GM12864 (cell line): ENCODE measurements around the gene TMEM63C.

ENCODE experiments used
- DNase-seq: peaks from one replicate; pipeline ENCODE4 v3.0.0-alpha.2; 2011; ENCODE audit warnings: low read depth
- H3K4me3 ChIP-seq: 2 replicates; pipeline ENCODE4 v1.5.1; 2011; ENCODE audit warnings: mild to moderate bottlenecking, low read depth, low read length, control low read depth
- CTCF ChIP-seq: IDR thresholded peaks from 2 replicates; pipeline ENCODE4 v1.5.1; 2011; ENCODE audit warnings: low read depth, mild to moderate bottlenecking, moderate library complexity, low read length, control low read depth, inconsistent platforms; ENCODE audit errors: missing control alignments

Gene TMEM63C

DNA sequence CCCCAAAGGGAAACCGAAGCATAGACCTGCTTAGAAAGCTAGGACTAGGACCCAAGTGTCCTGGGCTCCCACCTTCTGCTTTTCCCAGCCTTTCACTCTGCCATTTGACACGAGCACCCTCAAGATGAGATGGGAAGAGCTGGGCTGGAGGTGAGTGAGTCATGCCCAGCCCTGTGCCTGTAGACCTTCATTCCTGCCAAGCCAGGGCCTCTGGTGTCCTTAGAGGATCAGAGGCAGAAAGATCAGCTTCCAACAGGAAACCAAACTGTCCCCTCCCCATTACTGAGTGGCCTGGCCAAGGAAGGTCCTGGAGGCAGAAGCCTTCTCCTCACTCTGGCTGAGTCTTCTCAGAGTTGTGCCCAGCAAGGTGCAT is 3.5 kb downstream of the TMEM63C start:
- no peak overlapping the region for H3K4me3 ChIP-seq
- no peak for DNase-seq
- no peak for TF ChIP-seq CTCF

GRCh38 chr14:77186911-77187648 is 5.5 kb downstream of the TMEM63C start:
- DNase-seq, result no peak
- TF ChIP-seq CTCF, result no peak
- no peak overlapping the region for H3K4me3 ChIP-seq

GRCh38 chr14:77187649-77188012 is 6.0 kb downstream of the TMEM63C start:
- DNase-seq, result no peak
- TF ChIP-seq CTCF, result no peak
- H3K4me3 ChIP-seq, result no peak overlapping the region

- TF ChIP-seq CTCF, result no peak
- no peak overlapping the region for H3K4me3 ChIP-seq
- DNase-seq, result no peak
These were observed 7.9 kb downstream of the TMEM63C start for GRCh38 chr14:77189479-77189878.

DNA sequence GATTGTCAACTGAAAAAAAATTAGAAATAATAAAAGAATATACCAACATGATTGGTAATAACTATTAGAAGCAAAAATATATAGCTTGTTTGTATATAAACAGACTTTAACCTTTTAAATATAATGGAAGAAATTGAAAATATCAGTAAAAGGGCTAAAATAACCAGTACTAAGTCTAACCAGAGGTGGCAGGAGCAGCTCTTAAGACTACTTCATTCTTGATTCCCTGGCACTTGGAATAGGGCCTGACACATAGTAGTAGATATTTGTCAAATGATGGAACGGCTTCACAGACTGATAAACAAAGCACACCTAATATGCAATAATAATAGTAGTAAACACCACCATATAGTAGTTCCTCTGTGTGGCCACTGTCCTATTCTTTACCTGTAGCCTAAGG is 9.4 kb downstream of the TMEM63C start:
- DNase-seq, result no peak
- no peak overlapping the region for H3K4me3 ChIP-seq
- TF ChIP-seq CTCF, result no peak

DNA sequence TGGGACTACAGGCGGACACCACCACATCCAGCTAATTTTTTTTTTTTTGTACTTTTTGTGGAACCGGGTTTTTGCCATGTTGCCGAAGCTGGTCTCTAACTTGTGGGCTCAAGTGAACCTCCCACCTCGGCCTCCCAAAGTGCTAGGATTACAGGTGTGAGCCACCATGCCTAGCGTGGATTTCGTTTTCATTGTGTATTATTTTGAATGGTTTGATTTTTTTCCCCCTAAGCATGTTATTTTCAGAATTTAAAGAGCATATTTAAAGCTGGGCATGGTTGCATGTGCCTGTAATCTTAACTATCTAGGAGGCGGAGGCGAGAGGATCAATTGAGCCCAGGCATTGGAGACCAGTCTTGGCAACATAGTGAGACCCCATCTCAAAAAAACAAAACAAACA is 13.1 kb downstream of the TMEM63C start:
- TF ChIP-seq CTCF, result no peak
- no peak overlapping the region for H3K4me3 ChIP-seq
- DNase-seq, result no peak

DNA sequence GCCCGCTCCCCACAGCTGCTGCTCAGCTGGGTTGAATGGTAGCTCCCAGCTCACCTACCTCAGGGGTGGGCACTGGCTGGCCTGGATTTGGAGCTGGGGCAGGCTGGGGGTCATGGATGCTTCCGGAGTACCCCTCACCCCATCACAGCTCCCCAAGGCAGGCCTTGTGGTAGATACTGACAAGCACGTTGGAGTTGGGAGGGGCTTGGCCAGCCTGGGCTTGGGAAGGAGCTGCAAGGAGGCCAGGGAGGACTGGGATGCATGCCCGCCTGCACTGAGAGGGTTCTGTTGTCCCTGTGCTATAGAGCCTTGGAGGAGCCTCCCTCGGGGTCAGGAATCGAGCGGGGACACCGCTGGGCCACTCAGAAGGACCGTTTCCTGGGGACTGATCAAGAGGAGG is 14.2 kb downstream of the TMEM63C start:
- H3K4me3 ChIP-seq, result no peak overlapping the region
- no peak for TF ChIP-seq CTCF
- DNase-seq, result no peak
